Nephron (organoid): Measurements from ENCODE around the gene ETS1.
"Not testable (repeated sequence)": the region's sequence is repeated elsewhere in the genome, so short reads cannot be mapped to it uniquely, and the experiment has no call there.

ENCODE experiments used
- H3K27ac Mint-ChIP-seq, 3 experiments: 2 replicates each; pipeline ENCODE4 v1.8.0; 2020; ENCODE audit warnings: mixed read lengths in 3 of 3, mild to moderate bottlenecking in 2 of 3, moderate library complexity in 1 of 3
- H3K27me3 Mint-ChIP-seq: 2 replicates; pipeline ENCODE4 v1.8.0; 2021; ENCODE audit warnings: low read depth, mild to moderate bottlenecking, moderate library complexity, mixed read lengths
- H3K36me3 Mint-ChIP-seq: 2 replicates; pipeline ENCODE4 v1.8.0; 2020; ENCODE audit warnings: low read depth, mixed read lengths
- H3K4me1 Mint-ChIP-seq: 2 replicates; pipeline ENCODE4 v1.8.0; 2020; ENCODE audit warnings: mixed read lengths
- H3K4me3 Mint-ChIP-seq, 3 experiments: 2 replicates each; pipeline ENCODE4 v1.8.0; 2020; ENCODE audit warnings: mild to moderate bottlenecking in 3 of 3, mixed read lengths in 3 of 3, moderate library complexity in 2 of 3
- H3K9me3 Mint-ChIP-seq: 2 replicates; pipeline ENCODE4 v1.8.0; 2020; ENCODE audit warnings: mixed read lengths
- CTCF ChIP-seq, 3 experiments: fragments of 200-600 bp; sonication (generic); IDR thresholded peaks; one replicate each; pipeline ENCODE4 v1.5.0; 2021; ENCODE audit warnings: antibody characterized with exemption in 3 of 3; ENCODE audit not compliant: unreplicated experiment in 3 of 3

ETS1 gene

DNA sequence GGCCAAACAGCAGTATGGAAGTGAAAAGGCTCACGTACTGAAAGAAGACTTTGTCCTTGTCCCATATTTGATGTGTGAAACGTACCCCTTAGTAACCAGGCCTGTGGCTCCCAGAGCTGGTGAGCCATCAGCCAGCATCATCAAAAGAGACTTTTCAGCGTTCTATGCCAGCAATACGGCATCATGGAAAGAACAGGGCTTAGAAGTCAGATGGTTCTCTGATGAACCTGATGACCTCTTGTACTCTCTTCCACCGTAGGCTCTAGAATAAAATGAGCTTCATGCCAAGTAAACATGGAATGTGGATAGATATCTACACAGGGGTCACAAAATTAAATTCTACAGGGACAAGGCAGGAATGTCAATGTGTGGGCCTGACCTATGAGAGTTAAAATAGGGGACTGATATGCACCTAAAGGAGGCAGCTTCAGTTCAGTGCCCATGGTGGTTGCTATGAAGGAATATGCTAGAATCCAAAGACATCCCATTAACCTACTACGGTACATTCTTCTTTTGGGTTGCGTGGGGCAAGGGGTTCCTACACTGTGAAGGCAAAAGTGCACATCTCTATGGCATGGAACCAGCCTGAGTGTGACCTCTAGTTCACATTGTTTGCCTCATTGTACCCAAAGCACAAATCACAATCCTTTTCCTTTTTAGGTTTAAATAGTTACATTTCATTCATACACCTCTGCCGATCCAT, 130.6 kb downstream of the ETS1 start:
- no peak for TF ChIP-seq CTCF (IDR thresholded peaks at IDR 0.05; ENCODE audit: unreplicated experiment in 3 of 3)
- Mint-ChIP-seq H3K4me1 (peaks cover 28% of the 10 kb centered on the region), H3K9me3 (no peaks in the 10 kb centered on the region), H3K4me3 (no peak overlapping the region), H3K27ac (no peak overlapping the region), H3K27me3 (no peaks in the 10 kb centered on the region), H3K36me3 (peaks cover 59% of the 10 kb centered on the region)

- Mint-ChIP-seq H3K27me3 (no peaks in the 10 kb centered on the region), H3K4me3 (no peak overlapping the region), H3K27ac (no peak overlapping the region), H3K9me3 (no peaks in the 10 kb centered on the region), H3K36me3 (peaks cover 49% of the 10 kb centered on the region), H3K4me1 (peaks cover 28% of the 10 kb centered on the region)
- no peak for TF ChIP-seq CTCF (IDR thresholded peaks at IDR 0.05; ENCODE audit: unreplicated experiment in 3 of 3)
Observed at GRCh38 chr11:128455766-128456165, 131.6 kb downstream of the ETS1 start.

DNA sequence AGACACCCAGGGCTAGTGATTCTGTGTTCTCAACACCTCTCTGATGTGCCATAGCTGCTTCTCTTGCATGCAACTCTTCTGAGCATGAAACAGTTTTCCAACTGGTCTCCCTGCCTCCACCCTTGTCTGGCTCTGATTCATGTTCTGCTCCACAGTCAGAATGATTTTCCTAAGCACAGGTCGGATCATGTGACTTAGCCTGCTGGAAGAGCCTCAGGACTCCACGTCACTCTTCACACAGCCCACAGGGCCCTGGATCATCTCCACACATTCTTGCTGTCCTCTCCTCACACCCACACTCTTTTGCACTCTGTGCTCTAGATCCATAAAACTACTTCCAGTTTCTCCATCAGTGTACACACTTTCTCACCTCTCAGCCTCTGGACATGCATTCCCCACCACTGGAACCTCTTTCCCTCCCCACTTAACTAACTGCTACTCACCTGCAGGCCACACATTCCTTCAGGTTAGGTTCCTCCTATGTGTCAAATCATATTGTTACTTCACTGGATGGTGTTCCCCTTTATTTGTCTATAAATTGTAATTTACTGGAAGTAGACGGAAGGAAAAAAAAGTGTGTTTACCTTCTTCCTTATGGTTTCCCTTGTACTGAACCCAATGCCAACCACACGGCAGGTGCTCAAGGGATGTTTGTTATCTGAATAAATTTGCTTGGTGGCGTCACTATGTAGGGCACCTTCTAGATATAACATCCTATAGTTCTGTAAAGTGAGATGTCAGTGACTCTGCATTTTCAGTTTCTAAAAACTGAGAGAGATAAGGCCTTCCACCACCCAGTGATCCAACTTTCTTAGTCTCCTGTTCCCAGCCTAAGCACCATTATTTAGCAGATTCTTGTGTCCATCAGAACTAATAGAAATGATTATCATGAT, 133.7 kb downstream of the ETS1 start:
- no peak for TF ChIP-seq CTCF (IDR thresholded peaks at IDR 0.05; ENCODE audit: unreplicated experiment in 3 of 3)
- Mint-ChIP-seq H3K27me3 (no peaks in the 10 kb centered on the region), H3K4me3 (no peak overlapping the region), H3K4me1 (peaks cover 24% of the 10 kb centered on the region), H3K36me3 (peaks cover 32% of the 10 kb centered on the region), H3K27ac (peak overlapping the region; percentile 6 to 46 (median 33)), H3K9me3 (no peaks in the 10 kb centered on the region)

DNA sequence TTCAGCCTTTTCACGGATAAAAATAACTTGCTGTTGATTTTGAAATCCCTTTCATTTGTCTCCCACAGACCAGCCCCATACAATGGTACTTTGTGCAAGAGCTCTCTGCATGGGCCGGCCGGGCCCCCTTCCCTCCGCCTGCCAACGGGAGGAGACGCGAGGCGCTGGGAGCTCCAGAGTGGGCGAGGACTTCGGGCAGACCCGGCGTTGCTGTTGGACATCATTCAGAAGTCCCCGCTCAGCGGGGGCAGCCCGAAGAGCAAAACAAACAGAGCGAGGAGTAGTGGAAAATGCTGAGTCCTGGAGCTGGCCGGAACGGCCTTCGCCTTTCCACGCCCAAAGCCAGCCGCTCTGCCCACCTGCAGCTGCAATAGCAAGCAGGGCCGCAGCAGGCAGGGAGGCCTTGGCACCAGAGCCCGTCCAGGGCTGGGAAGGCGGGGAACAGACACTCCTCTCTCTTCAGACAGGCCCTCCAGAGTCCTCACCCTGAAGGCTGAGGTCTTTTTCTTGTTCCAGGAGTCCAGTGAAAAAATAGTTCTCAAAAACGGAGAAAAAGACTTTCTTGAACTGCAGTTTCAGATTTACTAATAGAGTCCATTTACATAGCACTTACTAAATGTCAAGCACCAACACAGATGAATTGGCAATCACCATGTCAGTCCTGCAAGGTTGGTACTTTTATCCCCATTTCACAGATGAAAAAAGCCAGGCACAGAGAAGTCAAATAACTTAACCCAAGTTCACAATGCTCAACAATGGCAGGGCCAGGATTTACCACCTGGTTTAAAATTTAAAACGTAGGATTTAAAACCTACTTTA, 135.5 kb downstream of the ETS1 start:
- H3K36me3 Mint-ChIP-seq: peaks cover 24% of the 10 kb centered on the region
- no peak overlapping the region for H3K4me3 Mint-ChIP-seq
- no peak for TF ChIP-seq CTCF (IDR thresholded peaks at IDR 0.05; ENCODE audit: unreplicated experiment in 3 of 3)
- peaks cover 24% of the 10 kb centered on the region for H3K4me1 Mint-ChIP-seq
- peak overlapping the region in 2 of 3 experiments; percentile 1 to 25 for H3K27ac Mint-ChIP-seq
- H3K27me3 Mint-ChIP-seq: no peaks in the 10 kb centered on the region
- peaks cover 5% of the 10 kb centered on the region for H3K9me3 Mint-ChIP-seq

DNA sequence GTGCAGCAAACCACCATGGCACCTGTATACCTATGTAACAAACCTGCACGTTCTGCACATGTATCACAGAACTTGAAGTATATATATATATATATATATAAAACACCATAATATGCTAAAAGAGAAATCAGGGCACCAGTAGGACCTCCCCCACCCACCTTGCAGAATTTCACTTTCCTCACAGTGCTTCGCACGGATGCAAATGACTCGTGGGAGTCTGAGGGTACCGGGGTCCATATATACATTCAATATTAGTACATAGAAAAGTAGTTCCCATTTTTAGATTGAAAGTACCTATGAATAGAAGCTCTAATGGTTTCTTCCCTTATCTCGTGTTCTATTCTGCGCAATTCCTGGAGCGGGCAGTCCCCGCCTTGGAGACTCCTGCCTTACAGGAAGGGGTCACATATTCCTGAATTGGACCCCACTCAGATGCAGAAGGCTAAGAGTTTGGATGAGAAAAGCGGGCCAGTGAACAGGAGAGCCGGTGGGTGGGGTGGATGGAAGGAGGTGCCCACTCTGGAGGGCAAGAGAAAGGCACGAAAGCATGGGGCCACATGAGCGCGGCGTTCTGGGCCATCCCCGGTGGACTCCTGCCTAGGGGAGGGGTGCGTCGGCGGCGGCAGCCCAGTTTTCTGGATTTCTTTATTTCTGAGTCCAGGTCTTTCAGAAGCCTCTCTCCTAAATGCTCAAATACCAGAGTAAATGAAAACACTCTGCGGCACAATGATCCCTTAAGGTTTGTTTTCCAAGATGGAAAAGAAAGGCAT, 136.3 kb downstream of the ETS1 start:
- Mint-ChIP-seq H3K27me3 (no peaks in the 10 kb centered on the region), H3K4me3 (no peak overlapping the region), H3K4me1 (peaks cover 24% of the 10 kb centered on the region), H3K9me3 (peaks cover 9% of the 10 kb centered on the region), H3K27ac (peak overlapping the region in 2 of 3 experiments; percentile 1 to 68), H3K36me3 (peaks cover 22% of the 10 kb centered on the region)
- no peak for TF ChIP-seq CTCF (IDR thresholded peaks at IDR 0.05; ENCODE audit: unreplicated experiment in 3 of 3)

DNA sequence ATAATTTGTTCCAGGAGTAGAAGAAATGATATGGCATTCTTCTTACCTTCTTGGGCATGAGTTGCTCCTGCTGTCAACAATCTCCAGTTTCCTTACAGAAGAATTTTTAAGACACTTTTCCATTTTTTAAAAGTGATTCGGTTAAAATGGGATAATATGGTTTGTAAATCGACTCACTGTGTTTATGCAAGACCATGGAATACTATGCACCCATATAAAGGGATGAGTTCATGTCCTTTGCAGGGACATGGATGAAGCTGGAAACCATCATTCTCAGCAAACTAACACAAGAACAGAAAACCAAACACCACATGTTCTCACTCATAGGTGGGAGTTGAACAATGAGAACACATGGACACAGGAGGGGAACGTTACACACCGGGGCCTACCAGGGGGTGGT, 136.9 kb downstream of the ETS1 start:
- H3K27me3 Mint-ChIP-seq, H3K27ac Mint-ChIP-seq, H3K4me3 Mint-ChIP-seq: not testable (repeated sequence)
- Mint-ChIP-seq H3K36me3 (peaks cover 16% of the 10 kb centered on the region), H3K4me1 (peaks cover 24% of the 10 kb centered on the region), H3K9me3 (peaks cover 12% of the 10 kb centered on the region)
